Measurements from ENCODE around the gene ZNF83.

- TF ChIP-seq CTCF (conservative IDR thresholded peaks at IDR 0.05) = peak; percentile 47
- no peak for TF ChIP-seq ZFX (IDR thresholded peaks at IDR 0.05)
Measured at GRCh38 chr19:52590728-52591127, 47.4 kb downstream of the ZNF83 start.

Measured in C4-2B (cell line).